Endothelial cell of umbilical vein (primary cell): Measurements from ENCODE around the gene TAAR8. TPM values are rescaled to one million over a fixed set of nuclear protein-coding genes. Genes with fewer than 3 reads are reported as not detected.
A peak's percentile ranks its signal among the peaks of the same experiment; 100 is the strongest.
"Not testable (repeated sequence)": the region's sequence is repeated elsewhere in the genome, so short reads cannot be mapped to it uniquely, and the experiment has no call there.

Source experiments
- BruUV-seq: library from RNA; stranded (reverse); fragments of 400-500 nt; replicated peaks from 2 replicates; lab custom pipeline; 2021; lab: Mats Ljungman, UMichigan
- CTCF ChIA-PET: fragments of 300-600, 350-600 bp; sonication (Branson Sonifier 250); formaldehyde crosslinking; loops from one replicate; lab custom pipeline; 2021; ENCODE audit warnings: antibody characterized with exemption, inconsistent platforms; lab: Charles Lee
- POLR2A ChIA-PET: fragments of 300-600, 350-600 bp; sonication (Branson Sonifier 250); formaldehyde crosslinking; loops from one replicate; lab custom pipeline; 2021; ENCODE audit warnings: antibody characterized with exemption, inconsistent platforms; lab: Charles Lee
- DNase-seq: peaks from one replicate; pipeline ENCODE4 v3.0.0-alpha.2; 2011; ENCODE audit warnings: low read depth, low spot score
- FAIRE-seq: peaks from 2 replicates; lab custom pipeline; 2011; peaks lifted over from hg19 to GRCh38; lab: Jason Lieb, UNC
- H2AFZ ChIP-seq: 2 replicates; pipeline ENCODE4 v1.6.0; 2012; ENCODE audit warnings: low read depth, low read length, control low read depth, inconsistent platforms
- H3K27ac ChIP-seq: 2 replicates; pipeline ENCODE4 v1.5.1; 2011; ENCODE audit warnings: low read depth, mild to moderate bottlenecking, control low read depth, low read length, moderate library complexity; ENCODE audit not compliant: insufficient read depth
- H3K27me3 ChIP-seq, 2 experiments: 2 replicates each; pipeline versions ENCODE4 v1.6.0 to v1.6.1; 2011; ENCODE audit warnings: low read length in 2 of 2, mixed read lengths in 1 of 2; ENCODE audit not compliant: control insufficient read depth in 2 of 2, insufficient read depth in 2 of 2
- H3K36me3 ChIP-seq, 2 experiments: 2 replicates in 1 of 2; 3 replicates in 1 of 2; pipeline ENCODE4 v1.5.1; 2011; ENCODE audit warnings: low read length in 2 of 2, mild to moderate bottlenecking in 1 of 2, moderate library complexity in 1 of 2; ENCODE audit not compliant: control insufficient read depth in 2 of 2, insufficient read depth in 2 of 2; ENCODE audit errors: extremely low read depth in 1 of 2
- H3K4me1 ChIP-seq: 3 replicates; pipeline ENCODE4 v1.5.1; 2011; ENCODE audit warnings: mild to moderate bottlenecking, low read length; ENCODE audit not compliant: control insufficient read depth, insufficient read depth; ENCODE audit errors: extremely low read depth
- H3K4me2 ChIP-seq: 2 replicates; pipeline ENCODE4 v1.6.1; 2011; ENCODE audit warnings: low read length, control low read depth, mixed read lengths; ENCODE audit not compliant: insufficient read depth
- H3K4me3 ChIP-seq, 3 experiments: fragments of 200-600 bp in 1 of 3; sonication (generic), shearing (Covaris generic) in 1 of 3; replicated peaks in 1 of 3; 2 replicates each; pipeline ENCODE4 v1.5.1; 2011 to 2016; ENCODE audit warnings: control low read depth in 3 of 3, low read length in 3 of 3, mild to moderate bottlenecking in 2 of 3, inconsistent platforms in 1 of 3, low read depth in 1 of 3, moderate library complexity in 1 of 3; ENCODE audit not compliant: insufficient read depth in 1 of 3
- H3K79me2 ChIP-seq: 2 replicates; pipeline ENCODE4 v1.6.0; 2012; ENCODE audit warnings: low read length, inconsistent platforms; ENCODE audit not compliant: control insufficient read depth, insufficient read depth
- H3K9ac ChIP-seq: replicated peaks from 2 replicates; pipeline ENCODE3; 2011; ENCODE audit warnings: low read length, control low read depth; ENCODE audit not compliant: insufficient read depth; ENCODE audit errors: extremely low read depth
- H3K9me1 ChIP-seq: replicated peaks from 3 replicates; pipeline ENCODE4 v1.6.0; 2011; ENCODE audit warnings: mild to moderate bottlenecking, low read length; ENCODE audit not compliant: control insufficient read depth, insufficient read depth; ENCODE audit errors: extremely low read depth
- H3K9me3 ChIP-seq: replicated peaks from 2 replicates; pipeline ENCODE4 v1.5.1; 2012; ENCODE audit warnings: low read length, inconsistent platforms; ENCODE audit not compliant: control insufficient read depth, insufficient read depth
- H4K20me1 ChIP-seq: replicated peaks from 2 replicates; pipeline ENCODE3; 2011; ENCODE audit warnings: mild to moderate bottlenecking, low read length; ENCODE audit not compliant: control insufficient read depth, insufficient read depth; ENCODE audit errors: extremely low read depth
- CTCF ChIP-seq, 2 donors: IDR thresholded peaks; 1 replicate in 1 of 2; 2 replicates in 1 of 2; pipeline ENCODE4 v1.5.1; 2011; ENCODE audit warnings: low read length in 2 of 2, mild to moderate bottlenecking in 2 of 2, moderate library complexity in 2 of 2, control low read depth in 1 of 2, inconsistent platforms in 1 of 2, low read depth in 1 of 2; ENCODE audit not compliant: insufficient read depth in 1 of 2; ENCODE audit errors: extremely low read depth in 1 of 2
- EZH2 ChIP-seq: IDR thresholded peaks from 2 replicates; pipeline ENCODE4 v1.6.1; 2012; ENCODE audit warnings: borderline replicate concordance, low read depth, mild to moderate bottlenecking, moderate library complexity, low read length, inconsistent platforms; ENCODE audit not compliant: severe bottlenecking
- FOS ChIP-seq: IDR thresholded peaks from 2 replicates; pipeline ENCODE4 v1.6.1; 2011; ENCODE audit warnings: mild to moderate bottlenecking, low read length, moderate library complexity, borderline replicate concordance; ENCODE audit not compliant: insufficient read depth
- MAX ChIP-seq: IDR thresholded peaks from 2 replicates; pipeline ENCODE4 v1.6.1; 2011; ENCODE audit not compliant: insufficient read depth, insufficient read length
- POLR2A ChIP-seq: IDR thresholded peaks from 2 replicates; pipeline ENCODE4 v1.6.1; 2012; ENCODE audit warnings: low read depth, mild to moderate bottlenecking, control low read depth, low read length
- POLR2AphosphoS5 ChIP-seq: IDR thresholded peaks from 2 replicates; pipeline ENCODE4 v1.6.1; 2012; ENCODE audit warnings: low read depth, mild to moderate bottlenecking, control low read depth, low read length, moderate library complexity; ENCODE audit not compliant: insufficient read depth
- dilution Hi-C: fragments of 300-500 bp; cut with MboI; formaldehyde crosslinking; loops from one replicate; pipeline ENCODE4 v1.15.0; 2019; ENCODE audit warnings: low sequenced_read_pairs; ENCODE audit not compliant: extremely low pct_ligation_motif_present
- intact Hi-C: fragments of 100-400 bp; cut with micrococcal nuclease; formaldehyde crosslinking; loops from one replicate; pipeline ENCODE4 v1.10.0; 2022
- polyA plus RNA-seq, 4 experiments: library from polyadenylated mRNA; depleted of rRNA in 3 of 4; stranded (reverse) in 3 of 4; unstranded in 1 of 4; fragments of >200 nt; gene quantifications; 2 replicates each; pipeline versions ENCODE4 v1.2.1 to v1.2.3, GENCODE V29; 2011 to 2012; ENCODE audit warnings: missing spikeins in 1 of 4
- total RNA-seq: library from RNA; stranded (reverse); gene quantifications from 2 replicates; pipeline ENCODE4 v1.2.3, GENCODE V29; 2021

Gene TAAR8
- total and polyA plus RNA-seq, 2 donors (not counting 3 experiments of a cell fraction or from before 2014, with no cell fraction given): not detected

GRCh38 chr6:132530293-132530974, 22.0 kb upstream of the TAAR8 start:
- no peaks in the 10 kb centered on the region for H3K9me3 ChIP-seq
- H3K27ac ChIP-seq: no peak overlapping the region
- no peaks in the 10 kb centered on the region for H4K20me1 ChIP-seq
- CTCF ChIA-PET: interaction anchor here (0.5 to 2.5 kb wide), 45 partner anchors 8 to 1386 kb away, joined by 3 to 45 read pairs (median 4); partner anchors contain the start of genes SLC18B1, STX7 and TAAR8
- no peak overlapping the region for H3K4me2 ChIP-seq
- peak; percentile 53 for FAIRE-seq
- H3K4me1 ChIP-seq: no peaks in the 10 kb centered on the region
- no peaks in the 10 kb centered on the region for H3K36me3 ChIP-seq
- DNase-seq: peak; percentile 58
- no TSS peak for BruUV-seq
- peaks cover 6 to 12% of the 10 kb centered on the region in 2 experiments for H3K27me3 ChIP-seq
- H3K9ac ChIP-seq: no peak overlapping the region
- POLR2A ChIA-PET: no interaction called here
- TF ChIP-seq POLR2AphosphoS5 (no peak), POLR2A (no peak), MAX (no peak), EZH2 (no peak), FOS (no peak), CTCF (IDR thresholded peaks at IDR 0.05; ENCODE audit: extremely low read depth in 1 of 2, insufficient read depth in 1 of 2, low read depth in 1 of 2, low read length in 2 of 2) (peak; percentile 60 to 63)
- intact Hi-C loops (loop anchor here (1.0 to 5.0 kb wide), 8 partner anchors 137 to 1387 kb away; partner anchors contain the start of gene RPS12), dilution Hi-C loops (no loop called here)
- H3K9me1 ChIP-seq: no peaks in the 10 kb centered on the region
- no peak overlapping the region for H2AFZ ChIP-seq
- H3K4me3 ChIP-seq: no peak overlapping the region
- no peaks in the 10 kb centered on the region for H3K79me2 ChIP-seq

- peaks cover 2 to 23% of the 10 kb centered on the region in 2 experiments for H3K27me3 ChIP-seq
- H3K4me3 ChIP-seq, H4K20me1 ChIP-seq, FAIRE-seq, H3K9me1 ChIP-seq, H3K4me1 ChIP-seq, H3K9me3 ChIP-seq, CTCF ChIA-PET, H3K4me2 ChIP-seq, H2AFZ ChIP-seq, BruUV-seq, H3K9ac ChIP-seq, POLR2A ChIA-PET, dilution Hi-C loops, DNase-seq, H3K36me3 ChIP-seq, H3K27ac ChIP-seq, H3K79me2 ChIP-seq: not testable (repeated sequence)
- intact Hi-C loops: loop anchor here (5.0 kb wide), 5 partner anchors 133 to 1383 kb away; partner anchors contain the start of gene RPS12
Measured at GRCh38 chr6:132534546-132534945, 17.9 kb upstream of the TAAR8 start.
